GM12878 (cell line): Measurements from ENCODE around the gene PTPRH. TPM values are rescaled to one million over a fixed set of nuclear protein-coding genes. Genes with fewer than 3 reads are reported as not detected.

ENCODE experiments used
- ATAC-seq: fragments of 200-7000 bp; cut with Tn5 transposase; 3 replicates; pipeline ENCODE4 v1.9.1; 2020; ENCODE audit warnings: mild to moderate bottlenecking, moderate library complexity
- BruUV-seq: library from RNA; stranded (reverse); fragments of 400-500 nt; replicated peaks from 2 replicates; lab custom pipeline; 2021; lab: Mats Ljungman, UMichigan
- CTCF ChIA-PET: fragments of 300-600 bp; sonication (Branson Sonifier 250); formaldehyde crosslinking; extraction: SDS; loops from one replicate; lab custom pipeline; 2021; ENCODE audit warnings: inconsistent platforms; lab: Yijun Ruan, JAX
- POLR2A ChIA-PET: fragments of 350-600 bp; formaldehyde crosslinking; extraction: SDS; loops from one replicate; lab custom pipeline; 2021; ENCODE audit warnings: inconsistent platforms; lab: Charles Lee
- RAD21 ChIA-PET: fragments of 300-600 bp; sonication (Branson Sonifier 250); formaldehyde crosslinking; loops from one replicate; lab custom pipeline; 2023; ENCODE audit warnings: antibody characterized with exemption; ENCODE audit not compliant: unreplicated experiment; lab: Charles Lee
- SMC1A ChIA-PET: fragments of 300-600 bp; sonication (Branson Sonifier 250); formaldehyde crosslinking; loops from one replicate; lab custom pipeline; 2023; ENCODE audit not compliant: unreplicated experiment, uncharacterized antibody; lab: Charles Lee
- DNase-seq: peaks from one replicate; pipeline ENCODE4 v3.0.0-alpha.2; 2011; ENCODE audit warnings: low read depth, low spot score
- FAIRE-seq: peaks from 3 replicates; lab custom pipeline; 2011; peaks lifted over from hg19 to GRCh38; lab: Jason Lieb, UNC
- H2AFZ ChIP-seq: 2 replicates; pipeline ENCODE4 v1.6.0; 2011; ENCODE audit warnings: low read depth, low read length, control low read depth; ENCODE audit not compliant: control insufficient read depth
- H3K27ac ChIP-seq: 2 replicates; pipeline ENCODE4 v1.5.1; 2011; ENCODE audit warnings: control low read depth; ENCODE audit not compliant: control insufficient read depth, insufficient read depth
- H3K27me3 ChIP-seq, 2 experiments: replicated peaks in 1 of 2; 2 replicates each; pipeline versions ENCODE4 v1.6.0 to v1.6.1; 2011; ENCODE audit warnings: low read length in 1 of 2; ENCODE audit not compliant: control insufficient read depth in 2 of 2, insufficient read depth in 2 of 2
- H3K36me3 ChIP-seq, 2 experiments: 2 replicates each; pipeline ENCODE4 v1.5.1; 2011; ENCODE audit warnings: low read length in 1 of 2; ENCODE audit not compliant: control insufficient read depth in 2 of 2, insufficient read depth in 2 of 2
- H3K4me1 ChIP-seq: 2 replicates; pipeline ENCODE4 v1.6.1; 2011; ENCODE audit warnings: mild to moderate bottlenecking, low read length, moderate library complexity, mixed read lengths; ENCODE audit not compliant: control insufficient read depth, insufficient read depth
- H3K4me2 ChIP-seq: 2 replicates; pipeline ENCODE4 v1.6.0; 2011; ENCODE audit warnings: control low read depth; ENCODE audit not compliant: control insufficient read depth, insufficient read depth
- H3K4me3 ChIP-seq: fragments of 200-600 bp; sonication (generic); 2 replicates; pipeline ENCODE4 v1.5.1; 2016
- H3K79me2 ChIP-seq: 2 replicates; pipeline ENCODE4 v1.6.0; 2011; ENCODE audit warnings: low read length; ENCODE audit not compliant: control insufficient read depth, insufficient read depth
- H3K9ac ChIP-seq: 2 replicates; pipeline ENCODE4 v1.8.0; 2011; ENCODE audit warnings: low read length, control low read depth, mixed read lengths; ENCODE audit not compliant: control insufficient read depth, insufficient read depth
- H3K9me3 ChIP-seq: replicated peaks from 3 replicates; pipeline ENCODE4 v1.5.1; 2011; ENCODE audit warnings: mild to moderate bottlenecking, low read length; ENCODE audit not compliant: control insufficient read depth, insufficient read depth
- H4K20me1 ChIP-seq: 2 replicates; pipeline ENCODE4 v1.6.0; 2011; ENCODE audit not compliant: control insufficient read depth, insufficient read depth
- BCLAF1 ChIP-seq: fragments of 450-650 bp; IDR thresholded peaks from 2 replicates; pipeline ENCODE4 v1.6.1; 2017; ENCODE audit warnings: antibody characterized with exemption, mild to moderate bottlenecking, moderate library complexity
- CREM ChIP-seq: IDR thresholded peaks from 2 replicates; pipeline ENCODE4 v1.6.1; 2014; ENCODE audit warnings: antibody characterized with exemption, low read depth
- FOS ChIP-seq: IDR thresholded peaks from 3 replicates; pipeline ENCODE4 v1.6.1; 2011; ENCODE audit warnings: borderline replicate concordance; ENCODE audit not compliant: insufficient read length; ENCODE audit errors: extremely low read depth
- HDAC6 ChIP-seq: fragments of 200-600 bp; sonication (generic); IDR thresholded peaks from one replicate; pipeline ENCODE4 v1.8.0; 2017; ENCODE audit warnings: antibody characterized with exemption; ENCODE audit not compliant: unreplicated experiment
- MTA3 ChIP-seq: IDR thresholded peaks from 2 replicates; pipeline ENCODE4 v1.6.1; 2012; ENCODE audit warnings: low read length, inconsistent platforms, borderline replicate concordance
- PML ChIP-seq: IDR thresholded peaks from 2 replicates; pipeline ENCODE4 v1.6.1; 2012; ENCODE audit warnings: low read length, inconsistent platforms
- RB1 ChIP-seq: fragments of 450-650 bp; formaldehyde crosslinking; IDR thresholded peaks from 2 replicates; pipeline ENCODE4 v1.6.1; 2017; ENCODE audit warnings: mild to moderate bottlenecking, borderline replicate concordance
- SUPT20H ChIP-seq: IDR thresholded peaks from 2 replicates; pipeline ENCODE4 v1.6.1; 2011; ENCODE audit warnings: low read depth, mild to moderate bottlenecking, low read length, moderate library complexity, borderline replicate concordance; ENCODE audit not compliant: control insufficient read depth
- ZNF687 ChIP-seq: fragments of 450-650 bp; IDR thresholded peaks from 2 replicates; pipeline ENCODE4 v1.6.1; 2017; ENCODE audit warnings: mild to moderate bottlenecking, moderate library complexity
- WGBS: methylation state at CpG from one replicate; pipeline ENCODE4 v1.1.6; 2016; ENCODE audit warnings: low lambda C conversion rate; ENCODE audit not compliant: insufficient replicate concordance, insufficient coverage; ENCODE audit errors: missing lambda C conversion rate; 5-methylcytosine and 5-hydroxymethylcytosine counted together
- in situ Hi-C: fragments of 300-500 bp; cut with MboI; formaldehyde crosslinking; loops from 9 replicates; pipeline ENCODE4 v1.14.3; 2018; ENCODE audit warnings: mixed read lengths
- intact Hi-C: fragments of 100-400 bp; cut with micrococcal nuclease; formaldehyde crosslinking; loops from one replicate; pipeline ENCODE4 v1.14.2; 2022; ENCODE audit not compliant: unreplicated experiment
- polyA plus RNA-seq, 11 experiments: library from polyadenylated mRNA; depleted of rRNA in 4 of 11; unstranded in 6 of 11; stranded (reverse) in 5 of 11; fragments of >200 nt; fragmentation: Nextera tagmentation in 4 of 11; fragmentation: Illumina TruSeq in 1 of 11; extraction: Ambion mirVana in 4 of 11; extraction: Trizol in 1 of 11; gene quantifications; 1 replicate in 1 of 11; 2 replicates in 10 of 11; pipeline versions ENCODE4 v1.2.1 to v1.2.3, GENCODE V29; 2011 to 2016; ENCODE audit warnings: inconsistent platforms in 2 of 11, missing spikeins in 2 of 11, low read depth in 1 of 11
- total RNA-seq, 4 experiments: library from RNA; depleted of rRNA in 3 of 4; stranded (reverse); fragments of >200 nt in 3 of 4; fragmentation: Illumina TruSeq in 1 of 4; extraction: Trizol in 1 of 4; gene quantifications; 2 replicates each; pipeline versions ENCODE4 v1.2.1 to v1.2.3, GENCODE V29; 2013 to 2021
- TF ChIP-seq, protein P1 (sequence below): IDR thresholded peaks from 2 replicates; pipeline ENCODE4 v1.6.1; 2011; ENCODE audit warnings: borderline replicate concordance, low read depth, mild to moderate bottlenecking, moderate library complexity, low read length; ENCODE audit not compliant: insufficient read depth, poor library complexity, severe bottlenecking
- TF ChIP-seq, protein P2 (sequence below): IDR thresholded peaks from 2 replicates; pipeline ENCODE4 v1.6.1; 2011; ENCODE audit warnings: low read depth, low read length, improper control_type of control experiment, borderline replicate concordance

Gene PTPRH
- total and polyA plus RNA-seq, 10 of the 15 experiments (the other 5 are each of a cell fraction or from before 2014, with no cell fraction given), result 0.08 TPM; not detected in 9

- no peak for TF ChIP-seq ZNF687
- no peak for TF ChIP-seq RB1
Observed at GRCh38 chr19:55242517-55242916, 33.2 kb upstream of the PTPRH start (continued).

- Histone ChIP-seq H3K9ac (no peak overlapping the region), H3K9me3 (no peaks in the 10 kb centered on the region), H3K36me3 (peaks cover 30 to 69% of the 10 kb centered on the region in 2 experiments; a peak in 3 of 4 replicates), H3K4me2 (no peak overlapping the region), H3K4me3 (no peak overlapping the region), H3K79me2 (no peaks in the 10 kb centered on the region), H3K27me3 (no peaks in the 10 kb centered on the region), H2AFZ (no peak overlapping the region), H4K20me1 (no peaks in the 10 kb centered on the region), H3K27ac (no peak overlapping the region), H3K4me1 (no peaks in the 10 kb centered on the region)
- in situ Hi-C loops (no loop called here), intact Hi-C loops (no loop called here)
- 97% methylated on average over 16 of the region's 16 CpGs for WGBS
- SMC1A ChIA-PET, result no interaction called here
- ATAC-seq (no peak), FAIRE-seq (no peak), DNase-seq (no peak)
- RAD21 ChIA-PET, result no interaction called here
- TSS peak; percentile 23 for BruUV-seq
- POLR2A ChIA-PET, result no interaction called here
- CTCF ChIA-PET, result no interaction called here
- no peak for TF ChIP-seq HDAC6
- TF ChIP-seq PML, result no peak
- TF ChIP-seq CREM, result no peak
- TF ChIP-seq, protein P1, sequence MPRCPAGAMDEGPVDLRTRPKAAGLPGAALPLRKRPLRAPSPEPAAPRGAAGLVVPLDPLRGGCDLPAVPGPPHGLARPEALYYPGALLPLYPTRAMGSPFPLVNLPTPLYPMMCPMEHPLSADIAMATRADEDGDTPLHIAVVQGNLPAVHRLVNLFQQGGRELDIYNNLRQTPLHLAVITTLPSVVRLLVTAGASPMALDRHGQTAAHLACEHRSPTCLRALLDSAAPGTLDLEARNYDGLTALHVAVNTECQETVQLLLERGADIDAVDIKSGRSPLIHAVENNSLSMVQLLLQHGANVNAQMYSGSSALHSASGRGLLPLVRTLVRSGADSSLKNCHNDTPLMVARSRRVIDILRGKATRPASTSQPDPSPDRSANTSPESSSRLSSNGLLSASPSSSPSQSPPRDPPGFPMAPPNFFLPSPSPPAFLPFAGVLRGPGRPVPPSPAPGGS, result no peak
- TF ChIP-seq BCLAF1, result no peak
- TF ChIP-seq, protein P2, sequence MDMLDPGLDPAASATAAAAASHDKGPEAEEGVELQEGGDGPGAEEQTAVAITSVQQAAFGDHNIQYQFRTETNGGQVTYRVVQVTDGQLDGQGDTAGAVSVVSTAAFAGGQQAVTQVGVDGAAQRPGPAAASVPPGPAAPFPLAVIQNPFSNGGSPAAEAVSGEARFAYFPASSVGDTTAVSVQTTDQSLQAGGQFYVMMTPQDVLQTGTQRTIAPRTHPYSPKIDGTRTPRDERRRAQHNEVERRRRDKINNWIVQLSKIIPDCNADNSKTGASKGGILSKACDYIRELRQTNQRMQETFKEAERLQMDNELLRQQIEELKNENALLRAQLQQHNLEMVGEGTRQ, result no peak
- TF ChIP-seq MTA3, result no peak
- TF ChIP-seq SUPT20H, result no peak
- TF ChIP-seq FOS, result no peak
Observed at GRCh38 chr19:55241935-55242464, 32.7 kb upstream of the PTPRH start.
